GM18870 (cell line): ENCODE results near the gene HLA-DQA1.
"Not testable (repeated sequence)": the region's sequence is repeated elsewhere in the genome, so short reads cannot be mapped to it uniquely, and the experiment has no call there.

Source experiments
- ATAC-seq: cut with Tn5 transposase; IDR thresholded peaks from one replicate; pipeline ENCODE4 v1.9.1; 2021; ENCODE audit warnings: moderate library complexity; ENCODE audit not compliant: unreplicated experiment

The HLA-DQA1 gene

DNA sequence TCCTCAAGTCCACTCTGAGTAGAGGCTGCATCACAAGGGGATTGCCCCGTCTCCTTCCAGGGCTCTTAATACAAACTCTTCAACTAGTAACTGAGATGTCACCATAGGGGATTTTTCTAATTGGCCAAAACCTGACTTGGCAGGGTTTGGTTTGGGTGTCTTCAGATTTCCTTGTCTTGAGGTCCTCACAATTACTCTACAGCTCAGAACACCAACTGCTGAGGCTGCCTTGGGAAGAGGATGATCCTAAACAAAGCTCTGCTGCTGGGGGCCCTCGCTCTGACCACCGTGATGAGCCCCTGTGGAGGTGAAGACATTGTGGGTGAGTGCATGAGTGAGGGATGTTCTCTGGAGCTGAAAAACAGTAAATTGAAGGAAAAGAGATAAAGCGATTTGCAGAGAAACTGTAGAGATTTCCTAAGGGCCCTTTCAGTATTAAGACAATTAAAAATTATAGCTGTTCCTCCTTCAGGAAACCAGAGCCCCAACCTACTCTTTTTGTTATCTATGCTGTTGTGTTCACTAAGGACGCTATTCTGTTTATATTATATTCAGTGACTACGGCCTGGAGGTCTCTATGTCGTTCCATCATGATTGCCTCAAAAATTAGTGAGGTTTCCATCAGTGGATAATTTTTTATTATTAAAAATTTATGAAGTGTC lies at the start of gene HLA-DQA1:
HLA-DQA1 (plus strand) TSS at position 188 of the 662 bp plus-strand sequence; CDS start at position 241, 53 bp downstream.
- peak; percentile 66 for ATAC-seq

DNA sequence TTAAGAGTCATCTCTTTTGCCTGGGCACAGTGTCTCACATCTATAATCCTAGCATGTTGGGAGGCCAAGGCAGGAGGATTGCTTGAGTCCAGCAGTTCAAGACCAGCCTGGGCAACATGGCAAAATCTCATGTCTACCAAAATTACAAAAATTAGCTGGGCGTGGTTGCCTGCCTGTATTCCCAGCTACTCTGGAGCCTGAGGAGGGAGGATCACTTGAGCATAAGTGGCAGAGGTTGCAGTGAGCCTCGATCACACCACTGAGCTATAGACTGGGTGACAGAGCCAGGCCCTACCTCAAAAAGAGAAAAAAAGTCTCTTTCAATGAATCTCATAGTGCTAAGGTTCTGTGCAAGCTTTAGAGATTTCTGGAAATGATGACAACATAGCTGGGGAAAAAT lies 49.0 kb upstream of the HLA-DQA1 start:
- ATAC-seq = no peak

DNA sequence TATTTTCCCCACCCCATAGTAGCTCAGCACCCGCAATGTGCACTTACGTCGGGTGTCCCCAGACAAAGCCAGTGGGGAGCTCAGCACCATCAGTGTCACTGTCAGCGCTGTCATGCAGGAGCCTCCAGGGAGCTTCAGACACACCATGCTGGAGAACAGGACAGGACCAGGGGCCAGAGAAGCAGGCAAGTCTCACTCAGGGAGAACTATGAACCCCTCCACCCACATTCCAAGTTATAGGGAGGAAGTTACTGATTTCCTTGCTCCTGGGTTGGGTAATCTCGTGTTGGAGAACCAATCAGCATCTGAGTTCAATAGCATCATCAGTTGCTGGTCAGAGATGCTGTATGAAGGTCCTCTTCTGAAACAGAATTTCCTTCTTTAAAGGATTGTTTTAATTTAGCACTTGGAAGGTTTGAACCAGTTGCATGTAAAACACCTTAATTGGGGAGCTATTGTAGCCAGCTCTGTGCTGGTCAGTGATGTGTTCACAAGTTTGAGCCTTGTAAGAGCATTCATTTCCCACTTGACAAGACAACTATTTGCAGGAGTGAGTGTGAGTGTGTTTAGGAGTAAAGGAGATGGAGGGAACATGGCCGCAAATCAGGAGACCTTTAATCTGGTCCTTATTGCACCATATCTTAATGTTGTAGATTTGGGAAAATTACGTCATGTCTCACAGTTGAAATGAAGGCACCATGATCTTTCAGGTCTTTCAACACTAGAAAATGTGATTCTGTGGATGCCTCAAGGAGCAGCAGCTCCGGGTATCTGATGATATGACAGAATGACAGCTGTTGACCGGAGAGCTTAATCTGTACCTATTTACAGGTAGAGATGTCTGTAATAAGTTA lies 47.4 kb upstream of the HLA-DQA1 start, which contains the start of gene HLA-DRB1:
HLA-DRB1 (minus strand) TSS at position 253 of the 854 bp plus-strand sequence; CDS start at position 147, 106 bp downstream.
- peak; percentile 92 for ATAC-seq

DNA sequence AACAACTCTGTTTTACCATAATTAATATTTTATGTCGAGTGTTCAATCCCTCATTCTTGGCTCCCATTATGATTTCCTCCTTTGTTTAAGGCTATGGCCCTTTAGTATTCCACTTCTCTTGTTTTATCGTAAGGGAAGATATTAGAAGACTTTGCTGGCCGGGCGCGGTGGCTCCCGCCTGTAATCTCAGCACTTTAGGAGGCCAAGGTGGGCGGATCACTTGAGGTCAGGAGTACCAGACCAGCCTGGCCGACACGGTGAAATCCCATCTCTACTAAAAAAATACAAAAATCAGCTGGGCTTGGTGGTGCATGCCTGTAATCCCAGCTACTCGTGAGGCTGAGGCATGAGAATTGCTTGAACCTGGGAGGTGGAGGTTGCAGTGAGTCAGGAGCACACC lies 46.5 kb upstream of the HLA-DQA1 start:
- ATAC-seq = not testable (repeated sequence)

DNA sequence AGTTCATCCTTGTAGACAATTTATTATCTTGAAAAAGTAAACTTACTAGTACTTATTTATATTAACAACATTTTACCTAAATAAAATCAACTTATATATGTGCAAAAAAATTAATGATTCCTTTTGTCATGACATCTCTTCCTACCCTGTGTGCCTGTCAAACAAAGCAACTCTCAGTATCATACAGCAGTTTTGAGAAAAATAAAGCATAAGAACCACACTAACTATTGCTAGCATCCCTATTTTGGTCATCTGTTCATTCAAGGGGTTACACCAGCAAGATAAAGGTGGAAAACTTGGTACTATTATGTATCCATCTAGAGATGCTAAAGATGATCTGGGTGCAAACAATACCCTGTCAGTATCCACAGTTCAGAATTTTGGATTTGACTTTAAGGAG lies 40.2 kb upstream of the HLA-DQA1 start:
- ATAC-seq = no peak

DNA sequence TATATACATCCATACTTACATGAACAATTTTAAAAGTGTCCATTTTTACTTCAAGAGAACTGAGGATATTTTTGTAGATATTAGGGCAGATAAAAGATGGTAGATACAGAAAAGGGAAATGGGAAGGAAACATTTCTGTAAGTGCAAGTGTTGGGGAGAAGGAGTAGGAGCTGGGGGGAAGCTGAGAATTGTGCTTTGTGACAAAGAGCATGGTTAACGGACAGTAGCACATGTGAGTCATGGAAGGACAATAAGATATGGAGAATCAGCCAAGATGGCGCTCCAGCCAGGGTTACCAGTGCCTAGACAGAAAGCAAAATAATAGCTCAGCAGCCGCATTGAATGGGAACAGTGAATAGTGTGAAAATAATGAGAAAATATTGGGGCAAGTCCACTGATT lies 34.8 kb upstream of the HLA-DQA1 start:
- no peak for ATAC-seq

DNA sequence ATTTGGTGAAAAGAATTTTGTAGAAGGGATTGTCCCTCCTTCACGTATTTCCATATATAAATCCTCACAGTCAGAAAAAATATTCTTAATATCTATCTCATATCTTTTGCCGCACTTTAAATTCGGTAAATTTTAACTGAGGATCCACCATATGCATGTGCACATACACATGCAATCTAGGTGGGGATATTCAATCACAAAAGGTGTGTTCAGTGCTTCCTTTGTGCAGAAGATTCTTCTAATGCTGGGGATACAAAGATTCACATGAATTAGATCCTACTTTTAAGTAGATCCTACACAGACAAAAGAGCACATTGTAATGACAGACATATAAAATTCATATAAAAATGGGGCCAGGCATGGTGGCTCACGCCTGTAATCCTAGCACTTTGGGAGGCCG lies 34.0 kb upstream of the HLA-DQA1 start:
- no peak for ATAC-seq

DNA sequence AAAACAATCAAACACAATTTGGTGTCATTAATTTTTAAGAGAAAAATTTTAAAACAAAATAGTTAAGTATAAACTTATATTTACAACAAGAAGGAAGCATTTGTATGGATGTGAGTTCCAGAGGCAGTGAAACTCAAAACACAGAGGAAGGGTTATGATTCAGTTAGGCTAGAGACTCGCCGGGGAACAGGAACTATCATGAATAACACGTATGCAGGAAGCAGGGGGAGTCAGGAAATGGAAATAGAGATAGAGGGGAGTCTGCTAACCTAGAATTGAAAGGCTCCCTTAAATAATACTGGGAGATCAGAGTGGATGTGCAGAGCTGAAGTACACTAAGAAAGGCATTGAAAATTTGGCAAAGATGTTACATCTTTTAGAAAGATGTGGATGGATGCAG lies 33.3 kb upstream of the HLA-DQA1 start:
- no peak for ATAC-seq

DNA sequence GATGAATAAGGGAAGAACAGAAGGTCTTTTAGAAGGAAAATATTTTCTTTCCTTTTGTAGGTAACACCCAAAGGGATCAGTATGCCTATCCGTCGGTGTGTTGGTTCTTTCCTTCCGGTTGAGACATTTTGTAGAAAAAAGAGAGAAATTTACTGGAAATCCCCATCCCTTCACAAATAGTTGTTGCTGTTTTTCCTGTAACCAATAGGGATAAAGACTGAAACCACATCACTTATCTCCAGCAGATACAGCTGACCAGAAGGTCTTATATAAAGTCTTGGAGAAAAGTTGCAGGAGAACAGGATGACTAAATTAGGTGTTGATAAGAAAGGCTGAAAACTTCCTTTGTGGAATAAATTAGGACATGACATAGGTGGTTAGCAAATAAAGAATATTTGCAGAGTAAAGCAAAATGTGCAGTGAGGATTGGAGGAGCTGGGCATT lies 32.8 kb upstream of the HLA-DQA1 start:
- ATAC-seq = no peak

DNA sequence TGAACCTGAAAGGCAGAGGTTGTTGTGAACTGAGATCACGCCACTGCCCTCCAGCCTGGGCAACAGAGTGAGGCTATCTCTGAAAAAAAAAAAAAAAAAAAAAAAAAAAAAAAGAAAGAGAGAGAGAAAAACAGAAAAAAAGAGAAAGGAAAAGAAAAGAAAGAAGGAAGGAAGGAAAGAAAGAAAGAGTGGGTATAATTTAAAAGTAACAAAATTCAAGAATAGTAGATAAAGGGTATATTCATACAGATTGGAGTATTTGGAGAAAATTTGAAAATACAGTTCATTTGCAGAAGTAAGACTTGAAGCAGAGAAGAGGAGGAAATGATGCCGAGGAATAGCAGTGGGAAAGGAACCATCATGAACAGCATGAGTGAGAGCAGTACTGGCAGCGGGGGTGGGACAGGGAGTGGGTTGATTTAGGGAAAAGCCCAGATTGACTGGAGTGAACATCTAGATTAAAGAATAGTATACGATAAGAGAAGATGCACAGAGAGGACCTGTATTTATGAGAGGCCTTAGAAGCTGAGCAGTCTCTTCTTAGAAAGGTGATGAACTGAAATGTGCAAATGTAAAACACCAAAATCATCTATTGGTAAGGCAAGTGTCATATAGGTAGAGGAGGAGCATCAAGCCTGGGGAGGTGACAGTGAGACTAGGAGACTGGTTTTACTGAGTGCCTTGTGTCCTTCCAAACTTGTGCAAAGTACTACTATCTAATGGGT lies 29.8 kb upstream of the HLA-DQA1 start:
- ATAC-seq = no peak

DNA sequence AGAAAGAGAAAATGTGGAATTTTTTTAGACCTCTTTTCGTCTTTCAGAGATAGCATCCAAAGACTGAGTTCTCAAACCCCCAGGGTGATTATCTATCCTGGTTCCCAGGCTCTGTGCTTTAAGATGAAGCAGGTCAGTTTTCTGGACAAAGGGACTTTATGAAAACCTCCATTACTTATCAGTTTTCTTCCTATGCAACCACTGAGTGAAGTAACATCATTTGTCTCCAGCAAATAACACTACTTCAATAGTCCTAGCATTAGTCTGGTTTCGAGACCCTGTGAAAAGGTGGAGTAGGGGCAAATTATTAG lies 29.3 kb upstream of the HLA-DQA1 start:
- no peak for ATAC-seq

DNA sequence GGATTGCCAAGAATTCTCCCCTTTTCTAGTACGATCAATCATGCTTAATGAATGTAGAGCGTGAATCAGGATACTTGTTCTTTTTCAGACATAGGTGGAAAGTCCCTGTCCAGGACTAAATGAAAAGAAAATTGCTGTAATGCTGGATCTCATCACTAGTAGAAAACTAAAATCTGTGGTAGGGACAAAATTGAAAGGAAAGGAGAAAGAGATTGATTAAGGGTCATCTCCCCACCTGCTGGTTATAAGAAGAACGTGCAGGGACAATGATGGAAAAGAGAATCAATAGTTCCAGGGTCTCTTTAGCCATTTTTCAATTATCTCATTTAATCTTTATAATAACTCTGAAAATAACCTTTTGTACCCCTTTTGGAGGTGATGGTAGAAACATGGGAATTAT lies 28.8 kb upstream of the HLA-DQA1 start:
- ATAC-seq = no peak

DNA sequence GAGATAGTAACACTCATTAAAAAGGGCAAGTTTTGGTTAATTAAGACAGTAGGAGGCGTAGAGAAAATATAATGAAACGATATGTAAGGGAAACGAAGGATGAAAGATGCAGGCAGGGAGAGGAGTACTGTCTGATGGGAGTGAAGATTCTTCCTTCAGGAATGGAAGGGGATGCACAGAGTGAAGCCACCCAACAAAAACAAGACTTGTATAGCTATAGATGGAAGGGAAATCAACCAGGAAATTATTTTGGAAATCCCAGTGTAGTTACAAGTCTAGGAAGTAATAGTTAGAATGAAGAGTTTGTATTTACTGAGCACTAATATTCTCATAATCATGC lies 27.8 kb upstream of the HLA-DQA1 start:
- no peak for ATAC-seq

DNA sequence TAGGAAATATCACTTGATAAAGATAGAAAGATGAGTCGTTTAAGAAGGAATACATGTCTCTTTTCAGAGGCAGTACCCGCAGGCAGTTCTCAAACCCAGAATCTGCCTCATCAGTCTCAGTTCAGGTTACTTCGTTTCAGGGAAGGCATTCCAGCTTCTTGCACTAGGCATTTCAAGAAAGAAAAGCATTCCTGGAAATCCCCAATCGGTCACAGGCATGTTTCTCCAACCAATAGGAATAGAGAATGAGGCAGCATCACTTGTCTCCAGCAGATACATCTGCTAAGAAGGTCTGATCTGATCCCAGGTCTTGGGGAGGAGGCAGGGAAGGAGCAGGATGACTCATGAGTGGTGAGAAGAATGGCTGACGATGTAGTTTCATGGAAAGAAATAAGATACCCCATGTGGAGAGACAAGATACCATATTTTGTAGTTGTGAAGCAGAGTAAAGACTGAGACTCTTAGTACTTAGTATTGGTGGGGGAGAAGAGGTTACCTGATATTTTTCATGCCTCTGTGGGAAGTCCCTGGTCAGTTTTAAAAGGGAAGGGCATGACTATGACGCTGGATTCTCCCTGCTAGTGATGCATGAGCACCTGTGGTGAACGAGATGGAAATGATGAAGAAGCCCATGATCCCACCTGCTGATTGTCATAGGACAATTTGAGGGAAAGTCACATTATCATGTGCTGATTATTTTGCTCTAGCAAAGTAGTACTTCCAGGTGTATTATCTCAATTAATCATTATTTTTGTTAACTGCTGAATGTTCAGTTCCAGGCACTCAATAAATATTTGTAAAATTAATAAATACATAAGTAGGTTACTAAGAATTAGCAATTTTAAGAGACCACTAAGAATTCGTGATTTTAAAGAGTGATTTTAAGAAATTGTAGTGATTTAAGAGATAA lies 27.2 kb upstream of the HLA-DQA1 start:
- ATAC-seq = peak; percentile 81

DNA sequence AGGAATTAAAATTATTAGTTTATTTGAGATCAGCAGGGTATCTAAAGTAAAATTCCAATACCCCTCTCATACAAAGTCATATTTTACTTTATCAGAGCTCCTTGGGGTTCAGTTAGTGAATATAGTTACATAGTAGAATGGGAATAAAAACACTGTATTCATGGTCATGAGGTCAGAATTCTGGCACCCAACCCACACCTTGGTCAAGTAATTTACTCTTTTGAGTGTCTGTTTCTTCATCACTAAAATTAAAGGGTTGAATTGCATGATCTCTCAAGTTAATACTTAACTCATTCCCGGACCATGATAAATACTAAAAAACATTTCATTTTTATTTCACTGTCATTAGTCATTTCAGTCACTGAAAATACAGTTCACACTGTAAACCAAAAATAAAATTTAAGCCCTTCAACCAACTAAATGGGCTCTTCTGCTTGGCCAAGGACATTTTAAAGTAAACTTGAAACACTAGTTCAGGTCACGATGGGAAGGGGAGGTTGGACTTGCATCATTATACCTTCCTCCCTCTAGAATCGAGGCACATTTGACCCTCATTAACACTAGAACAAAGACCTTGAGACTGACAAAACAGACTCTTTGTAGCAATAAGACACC lies 26.4 kb upstream of the HLA-DQA1 start:
- no peak for ATAC-seq

DNA sequence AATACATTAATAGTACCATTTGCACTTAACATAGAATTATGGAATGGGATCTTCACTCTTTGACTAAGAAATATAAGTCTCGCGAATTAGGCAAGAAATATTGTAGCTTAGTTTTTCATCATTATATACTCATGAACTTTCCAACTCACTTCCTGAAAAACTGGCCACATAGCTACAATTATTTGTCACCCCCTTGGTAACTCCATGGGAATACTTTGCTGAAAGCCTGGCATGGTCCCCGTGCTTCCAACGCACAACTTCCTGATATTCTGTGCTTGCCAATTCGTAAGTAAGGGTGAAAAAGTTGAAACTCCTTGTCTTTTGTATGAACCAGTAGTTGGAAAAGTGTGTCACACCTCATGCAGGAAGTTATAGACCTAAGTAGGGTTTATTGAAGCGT lies 23.7 kb upstream of the HLA-DQA1 start:
- no peak for ATAC-seq

DNA sequence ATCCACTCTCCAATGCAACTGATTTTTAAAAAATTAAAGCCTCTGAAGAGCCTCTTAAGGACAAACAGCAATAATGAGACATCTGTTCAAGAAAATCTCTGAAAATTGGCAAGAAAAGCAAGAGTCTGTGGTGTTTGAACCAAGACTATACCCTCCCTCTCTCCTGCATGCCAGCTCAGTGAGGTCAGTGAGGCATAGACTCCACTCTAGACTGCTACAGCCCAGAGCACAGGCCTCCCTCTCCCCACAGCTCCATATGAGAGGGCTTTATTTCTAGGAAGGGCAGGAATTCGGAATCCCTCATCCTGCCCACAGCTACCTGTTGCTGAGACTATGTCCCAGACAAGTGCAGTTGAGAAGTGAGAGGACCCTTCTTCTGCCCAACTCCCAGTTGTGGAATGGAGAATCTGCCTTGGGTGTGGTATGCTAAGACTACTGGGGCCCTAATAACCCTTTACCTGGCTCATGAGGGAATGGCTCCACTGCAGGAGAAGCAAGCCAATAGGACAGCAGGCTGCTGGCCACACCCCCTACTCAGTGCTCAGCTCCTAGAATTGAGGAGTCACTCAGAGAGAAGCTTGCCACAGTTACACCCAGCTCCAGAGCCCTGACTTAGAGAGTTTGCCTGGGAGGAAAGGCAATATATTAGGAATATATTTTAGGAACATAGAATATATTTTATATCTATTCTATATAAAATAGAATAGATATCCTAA lies 22.7 kb upstream of the HLA-DQA1 start:
- ATAC-seq = no peak

DNA sequence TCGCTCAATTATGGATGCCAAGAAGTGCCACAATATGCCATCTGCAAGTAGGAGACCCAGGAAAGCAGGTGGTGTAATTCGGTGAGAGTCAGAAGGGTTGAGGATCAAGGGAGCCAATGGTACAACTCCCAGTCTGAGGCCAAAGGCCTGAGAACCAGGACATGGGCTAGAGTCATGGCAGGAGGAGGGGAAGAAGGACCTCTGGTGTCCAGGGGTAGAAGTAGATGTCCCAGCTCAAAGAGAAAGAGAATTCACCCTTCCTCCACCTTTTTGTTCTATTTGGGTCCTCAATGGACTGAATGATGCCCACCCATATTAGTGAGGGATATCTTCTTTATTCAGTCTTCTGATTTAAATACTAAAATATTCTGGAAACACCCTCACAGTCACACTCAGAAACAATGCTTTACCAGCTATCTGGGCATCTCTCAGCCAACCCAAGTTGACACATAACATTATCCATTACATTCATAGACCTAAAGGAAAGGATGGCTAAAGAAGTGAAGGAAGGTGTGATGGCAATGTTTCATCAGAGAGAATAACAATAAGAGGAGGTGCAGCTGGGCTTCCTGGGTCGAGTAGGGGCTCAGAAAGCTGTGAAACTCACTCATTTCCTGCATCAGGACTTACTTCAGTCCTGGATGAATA lies 21.2 kb upstream of the HLA-DQA1 start:
- ATAC-seq = no peak

DNA sequence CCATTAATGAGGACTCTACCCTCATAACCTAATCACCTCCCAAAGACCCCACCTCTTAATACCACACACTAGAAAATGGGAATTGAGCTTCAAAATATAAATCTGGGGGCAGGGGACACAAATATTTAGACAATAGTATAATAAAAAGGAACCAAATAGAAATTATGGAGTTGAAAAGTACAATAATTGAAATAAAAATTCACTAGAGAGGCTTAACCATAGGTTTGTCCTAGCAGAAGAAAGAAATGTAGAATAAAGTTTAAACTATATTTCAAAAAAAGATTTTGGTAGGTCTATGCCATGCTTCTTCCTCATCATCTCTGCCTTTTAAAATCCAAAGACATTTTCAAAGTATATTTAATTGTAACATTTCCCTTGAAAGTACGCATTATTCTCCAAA lies 19.5 kb upstream of the HLA-DQA1 start:
- no peak for ATAC-seq
